Spleen (tissue), 11 donors: ENCODE results near the gene SETBP1. TPM values are rescaled to one million over a fixed set of nuclear protein-coding genes. Genes with fewer than 3 reads are reported as not detected.

Experiments
- DNase-seq: peaks from one replicate; pipeline ENCODE4 v3.0.0-alpha.2; 2020
- H3K27ac ChIP-seq, 8 donors: fragments of 200-600 bp; sonication (generic) in 7 of 8; 1 replicate in 4 of 8; 2 replicates in 4 of 8; pipeline versions ENCODE4 v1.5.0 to v1.8.0; 2016 to 2021; ENCODE audit warnings: inconsistent platforms in 4 of 8, mild to moderate bottlenecking in 4 of 8, moderate library complexity in 1 of 8
- H3K27me3 ChIP-seq, 7 donors: fragments of 200-600 bp; sonication (generic) in 6 of 7; replicated peaks in 1 of 7; 1 replicate in 4 of 7; 2 replicates in 3 of 7; pipeline versions ENCODE4 v1.5.0 to v1.8.0; 2016 to 2021; ENCODE audit warnings: inconsistent platforms in 3 of 7, mild to moderate bottlenecking in 1 of 7
- H3K36me3 ChIP-seq, 6 donors: fragments of 200-600 bp; sonication (generic) in 5 of 6; 1 replicate in 4 of 6; 2 replicates in 2 of 6; pipeline versions ENCODE4 v1.5.0 to v1.8.0; 2016 to 2021; ENCODE audit warnings: inconsistent platforms in 2 of 6
- H3K4me1 ChIP-seq, 6 donors: fragments of 200-600 bp; sonication (generic) in 5 of 6; 1 replicate in 3 of 6; 2 replicates in 3 of 6; pipeline versions ENCODE4 v1.5.0 to v1.8.0; 2016 to 2021; ENCODE audit warnings: inconsistent platforms in 3 of 6
- H3K4me3 ChIP-seq, 8 donors: fragments of 200-600 bp; sonication (generic) in 7 of 8; 1 replicate in 4 of 8; 2 replicates in 4 of 8; pipeline versions ENCODE4 v1.5.0 to v1.8.0; 2016 to 2021; ENCODE audit warnings: inconsistent platforms in 4 of 8, mild to moderate bottlenecking in 4 of 8, moderate library complexity in 2 of 8
- H3K9me3 ChIP-seq, 8 donors: fragments of 200-600 bp; sonication (generic) in 7 of 8; 1 replicate in 4 of 8; 2 replicates in 4 of 8; pipeline versions ENCODE4 v1.5.0 to v1.8.0; 2016 to 2021; ENCODE audit warnings: inconsistent platforms in 4 of 8
- CTCF ChIP-seq, 11 experiments: fragments of 200-600 bp in 7 of 11; fragments of 450-650 bp in 4 of 11; sonication (generic) in 4 of 11; IDR thresholded peaks in 8 of 11; conservative IDR thresholded peaks in 3 of 11; 1 replicate in 7 of 11; 2 replicates in 4 of 11; pipeline versions ENCODE4 v1.4.0 to v1.8.0; 2016 to 2021; ENCODE audit warnings: antibody characterized with exemption in 11 of 11, inconsistent platforms in 4 of 11, mild to moderate bottlenecking in 1 of 11
- POLR2A ChIP-seq, 3 donors: fragments of 450-650 bp; IDR thresholded peaks; one replicate each; pipeline ENCODE4 v1.5.1; 2017; ENCODE audit warnings: antibody characterized with exemption in 3 of 3, mild to moderate bottlenecking in 1 of 3
- POLR2AphosphoS5 ChIP-seq, 3 donors: sonication (generic); formaldehyde crosslinking; IDR thresholded peaks; one replicate each; pipeline ENCODE4 v1.5.1; 2017; ENCODE audit warnings: antibody characterized with exemption in 3 of 3
- WGBS, 5 donors: extraction: QIAGEN DNeasy Blood & Tissue Kit in 3 of 5; methylation state at CpG; one replicate each; pipeline versions ENCODE4 v1.1.5 to v1.1.7; 2013 to 2018; 5-methylcytosine and 5-hydroxymethylcytosine counted together
- intact Hi-C: fragments of 100-400 bp; cut with DNase I; formaldehyde crosslinking; loops from one replicate; pipeline ENCODE4 v1.15.0; 2023; ENCODE audit warnings: low total_unique reads
- polyA plus RNA-seq, 3 donors: library from polyadenylated mRNA; stranded (reverse); fragments of 200-250 nt; gene quantifications; one replicate each; pipeline ENCODE4 v1.2.1, GENCODE V29; 2013
- total RNA-seq, 7 donors: library from RNA; depleted of rRNA in 3 of 7; stranded (reverse); fragments of >200 nt in 3 of 7; fragmentation: NEBNext Ultra II Directional in 4 of 7; extraction: Animal tissue kit (Norgen Biotek cat#: 25700) in 4 of 7; gene quantifications; one replicate each; pipeline versions ENCODE4 v1.1.0 to v1.2.1, GENCODE V29; 2016 to 2021
- donor health status: healthy with polysubstance abuse.
- donor health status: DM: no; HTN: no; CAD: no; lungs with moderate emphysema.
- donor health status: DM: no; HTN: no; CAD: no.
- donor health status: Bipolar disorder and iron deficiency.
- donor health status: healthy.
- donor health status: DM: no; HTN: no; CAD: no.
- donor health status: DM: yes; HTN: yes; CAD: no.

SETBP1 gene
- total and polyA plus RNA-seq, 10 donors = 2.0 to 50.7 (median 33.1) TPM

GRCh38 chr18:44817831-44818473 lies 137.3 kb downstream of the SETBP1 start:
- no peaks in the 10 kb centered on the region for H3K27me3 ChIP-seq
- H3K36me3 ChIP-seq = no peaks in the 10 kb centered on the region
- H3K9me3 ChIP-seq = no peaks in the 10 kb centered on the region
- no peak for DNase-seq
- no peak overlapping the region for H3K4me3 ChIP-seq
- peaks cover 0 to 30% (median 14%) of the 10 kb centered on the region in 6 donors for H3K4me1 ChIP-seq
- WGBS, 5 donors = 73 to 79% (median 77%) methylated on average over 10 of the region's 10 CpGs
- intact Hi-C loops = no loop called here
- H3K27ac ChIP-seq = peak overlapping the region in 4 of 8 donors; percentile 3 to 45 (median 20)
- TF ChIP-seq CTCF (IDR thresholded peaks at IDR 0.05 in 8 of 11, conservative IDR thresholded peaks at IDR 0.05 in 3 of 11) = no peak
- TF ChIP-seq POLR2A (IDR thresholded peaks at IDR 0.05) = no peak

- intact Hi-C loops = no loop called here
- Histone ChIP-seq H3K4me3 (no peak overlapping the region), H3K36me3 (no peaks in the 10 kb centered on the region), H3K9me3 (no peaks in the 10 kb centered on the region), H3K27ac (peak overlapping the region in 3 of 8 donors; percentile 3 to 45 (median 19)), H3K27me3 (no peaks in the 10 kb centered on the region), H3K4me1 (peaks cover 0 to 39% (median 15%) of the 10 kb centered on the region in 6 donors)
- TF ChIP-seq POLR2AphosphoS5 (IDR thresholded peaks at IDR 0.05) = no peak
- TF ChIP-seq POLR2A (IDR thresholded peaks at IDR 0.05) = no peak
- TF ChIP-seq CTCF (IDR thresholded peaks at IDR 0.05 in 8 of 11, conservative IDR thresholded peaks at IDR 0.05 in 3 of 11) = no peak
- WGBS, 5 donors = 65 to 79% (median 76%) methylated on average over 7 of the region's 7 CpGs
- no peak for DNase-seq
Measured at GRCh38 chr18:44818668-44819403, 138.1 kb downstream of the SETBP1 start.

- Histone ChIP-seq H3K9me3 (no peaks in the 10 kb centered on the region), H3K36me3 (no peaks in the 10 kb centered on the region), H3K27me3 (no peaks in the 10 kb centered on the region), H3K4me1 (peaks cover 0 to 51% (median 21%) of the 10 kb centered on the region in 6 donors), H3K4me3 (no peak overlapping the region), H3K27ac (no peak overlapping the region)
- 93 to 98% (median 96%) methylated on average over 5 to 6 of the region's 6 CpGs for WGBS, 5 donors
- TF ChIP-seq POLR2A (IDR thresholded peaks at IDR 0.05) (no peak), POLR2AphosphoS5 (IDR thresholded peaks at IDR 0.05) (peak in 1 of 3 donors; percentile 16), CTCF (IDR thresholded peaks at IDR 0.05 in 8 of 11, conservative IDR thresholded peaks at IDR 0.05 in 3 of 11) (no peak)
- intact Hi-C loops = no loop called here
- no peak for DNase-seq
Measured at GRCh38 chr18:44819944-44820510, 139.3 kb downstream of the SETBP1 start.

GRCh38 chr18:44821924-44822323 lies 141.2 kb downstream of the SETBP1 start:
- Histone ChIP-seq H3K27me3 (no peaks in the 10 kb centered on the region), H3K36me3 (no peaks in the 10 kb centered on the region), H3K4me3 (no peak overlapping the region), H3K27ac (no peak overlapping the region), H3K4me1 (peaks cover 0 to 61% (median 27%) of the 10 kb centered on the region in 6 donors), H3K9me3 (no peaks in the 10 kb centered on the region)
- DNase-seq = no peak
- TF ChIP-seq POLR2AphosphoS5 (IDR thresholded peaks at IDR 0.05) (no peak), CTCF (IDR thresholded peaks at IDR 0.05 in 8 of 11, conservative IDR thresholded peaks at IDR 0.05 in 3 of 11) (no peak), POLR2A (IDR thresholded peaks at IDR 0.05) (no peak)
- WGBS, 5 donors = 62 to 79% (median 69%) methylated on average over 1 of the region's 1 CpG
- intact Hi-C loops = no loop called here
